Astrocyte (in vitro differentiated cells and primary cell): ENCODE data around the gene KIRREL3.

Experiments
- EZH2 ChIP-seq: IDR thresholded peaks from 2 replicates; pipeline ENCODE4 v1.6.1; 2012; ENCODE audit warnings: mild to moderate bottlenecking, low read length, inconsistent platforms; ENCODE audit not compliant: insufficient read depth
- TF ChIP-seq, protein P1 (sequence below): IDR thresholded peaks from 2 replicates; pipeline ENCODE4 v1.5.1; 2011; ENCODE audit warnings: low read depth, mild to moderate bottlenecking, inconsistent platforms, low read length, moderate library complexity; ENCODE audit not compliant: insufficient read depth

DNA sequence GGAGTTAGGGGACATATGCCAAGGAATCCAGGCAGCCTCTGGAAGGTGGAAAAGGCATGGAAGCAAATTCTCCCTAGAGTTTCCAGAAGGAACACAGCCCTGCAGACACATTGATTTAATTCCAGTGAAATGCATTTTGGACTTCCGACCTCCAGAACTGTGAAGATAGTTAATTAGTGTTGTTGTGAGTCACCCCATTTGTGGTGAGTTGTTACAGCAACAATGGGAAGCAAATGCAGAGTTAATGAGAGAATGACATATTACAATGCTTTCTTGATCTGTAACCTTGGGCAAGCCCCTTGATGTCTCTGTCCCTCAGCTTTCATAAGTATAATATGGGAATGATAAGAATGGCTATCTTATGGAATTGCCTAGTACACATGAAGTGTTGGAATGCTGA, 178.7 kb downstream of the KIRREL3 start:
- TF ChIP-seq, protein P1, sequence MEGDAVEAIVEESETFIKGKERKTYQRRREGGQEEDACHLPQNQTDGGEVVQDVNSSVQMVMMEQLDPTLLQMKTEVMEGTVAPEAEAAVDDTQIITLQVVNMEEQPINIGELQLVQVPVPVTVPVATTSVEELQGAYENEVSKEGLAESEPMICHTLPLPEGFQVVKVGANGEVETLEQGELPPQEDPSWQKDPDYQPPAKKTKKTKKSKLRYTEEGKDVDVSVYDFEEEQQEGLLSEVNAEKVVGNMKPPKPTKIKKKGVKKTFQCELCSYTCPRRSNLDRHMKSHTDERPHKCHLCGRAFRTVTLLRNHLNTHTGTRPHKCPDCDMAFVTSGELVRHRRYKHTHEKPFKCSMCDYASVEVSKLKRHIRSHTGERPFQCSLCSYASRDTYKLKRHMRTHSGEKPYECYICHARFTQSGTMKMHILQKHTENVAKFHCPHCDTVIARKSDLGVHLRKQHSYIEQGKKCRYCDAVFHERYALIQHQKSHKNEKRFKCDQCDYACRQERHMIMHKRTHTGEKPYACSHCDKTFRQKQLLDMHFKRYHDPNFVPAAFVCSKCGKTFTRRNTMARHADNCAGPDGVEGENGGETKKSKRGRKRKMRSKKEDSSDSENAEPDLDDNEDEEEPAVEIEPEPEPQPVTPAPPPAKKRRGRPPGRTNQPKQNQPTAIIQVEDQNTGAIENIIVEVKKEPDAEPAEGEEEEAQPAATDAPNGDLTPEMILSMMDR = no peak
- no peak for TF ChIP-seq EZH2
